Measurements from ENCODE around the gene NUDT3.

The NUDT3 gene

GRCh38 chr6:34236131-34236442, 156.4 kb downstream of the NUDT3 start:
- peaks cover 8% of the 10 kb centered on the region for H3K4me1 ChIP-seq (ENCODE audit: insufficient read depth, insufficient read length)
- no peaks in the 10 kb centered on the region for H3K27me3 ChIP-seq (ENCODE audit: insufficient read depth, insufficient read length)
- peaks cover 35% of the 10 kb centered on the region for H3K36me3 ChIP-seq (ENCODE audit: insufficient read depth, insufficient read length, low read length)
- DNase-seq (ENCODE audit: low read depth, low spot score) = no peak
- peak overlapping the region; percentile 91 for H3K4me3 ChIP-seq (ENCODE audit: insufficient read length, low read depth)
- H3K9me3 ChIP-seq (ENCODE audit: insufficient read depth, low read length) = no peaks in the 10 kb centered on the region
- TF ChIP-seq ZNF274 (IDR thresholded peaks at IDR 0.05; ENCODE audit: low read depth, low read length) = no peak
- no peak for TF ChIP-seq SUZ12 (IDR thresholded peaks at IDR 0.05; ENCODE audit: extremely low read depth, insufficient read depth, insufficient read length)
- TF ChIP-seq YY1 (IDR thresholded peaks at IDR 0.05; ENCODE audit: insufficient read depth, insufficient read length) = no peak
- peak overlapping the region; percentile 97 for H3K9ac ChIP-seq (ENCODE audit: insufficient read length, low read depth)

- Histone ChIP-seq H3K36me3 (ENCODE audit: insufficient read depth, insufficient read length, low read length) (peaks cover 30% of the 10 kb centered on the region), H3K9me3 (ENCODE audit: insufficient read depth, low read length) (no peaks in the 10 kb centered on the region), H3K9ac (ENCODE audit: insufficient read length, low read depth) (peak overlapping the region; percentile 97), H3K27me3 (ENCODE audit: insufficient read depth, insufficient read length) (no peaks in the 10 kb centered on the region), H3K4me1 (ENCODE audit: insufficient read depth, insufficient read length) (peaks cover 8% of the 10 kb centered on the region), H3K4me3 (ENCODE audit: insufficient read length, low read depth) (peak overlapping the region; percentile 91)
- DNase-seq (ENCODE audit: low read depth, low spot score) = no peak
- TF ChIP-seq SUZ12 (IDR thresholded peaks at IDR 0.05; ENCODE audit: extremely low read depth, insufficient read depth, insufficient read length) = no peak
- peak; percentile 18 for TF ChIP-seq YY1 (IDR thresholded peaks at IDR 0.05; ENCODE audit: insufficient read depth, insufficient read length)
These were observed 156.9 kb downstream of the NUDT3 start for GRCh38 chr6:34235307-34236130.

DNA sequence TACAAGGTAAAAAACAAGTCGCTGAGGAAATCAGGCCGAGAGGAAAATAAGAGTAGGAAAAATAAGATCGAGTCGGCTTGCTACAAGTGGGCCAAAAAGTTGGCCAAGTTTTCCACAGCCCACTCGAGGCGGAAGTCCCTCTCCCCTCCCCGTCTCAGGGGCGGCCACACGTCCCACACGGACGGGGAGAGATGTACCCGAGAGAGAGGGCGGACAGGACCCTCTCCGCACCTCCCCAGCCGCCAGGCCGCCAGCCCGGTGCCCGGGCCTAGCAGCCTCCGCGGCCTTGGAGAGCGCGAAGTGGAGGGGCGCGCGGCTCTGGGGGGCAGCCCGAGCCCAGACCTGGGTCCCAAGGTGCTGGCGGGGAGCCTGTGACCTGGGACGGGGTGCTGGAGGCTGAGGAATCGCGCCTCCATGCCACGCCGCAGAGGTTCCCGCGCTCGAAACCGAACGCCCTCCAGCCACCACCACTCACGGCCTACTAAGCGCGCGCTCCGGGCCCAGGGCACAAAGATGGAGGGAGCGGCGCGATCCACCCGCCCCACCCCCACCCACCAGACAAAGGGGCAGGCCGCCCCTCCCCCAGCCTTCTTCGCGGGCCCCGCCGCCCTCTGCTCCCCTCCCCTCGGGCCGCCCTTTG, 157.7 kb downstream of the NUDT3 start:
- H3K36me3 ChIP-seq (ENCODE audit: insufficient read depth, insufficient read length, low read length) = peaks cover 22% of the 10 kb centered on the region
- no peaks in the 10 kb centered on the region for H3K9me3 ChIP-seq (ENCODE audit: insufficient read depth, low read length)
- TF ChIP-seq ZNF274 (IDR thresholded peaks at IDR 0.05; ENCODE audit: low read depth, low read length) (no peak), YY1 (IDR thresholded peaks at IDR 0.05; ENCODE audit: insufficient read depth, insufficient read length) (no peak), SUZ12 (IDR thresholded peaks at IDR 0.05; ENCODE audit: extremely low read depth, insufficient read depth, insufficient read length) (no peak)
- no peaks in the 10 kb centered on the region for H3K27me3 ChIP-seq (ENCODE audit: insufficient read depth, insufficient read length)
- peak overlapping the region; percentile 65 for H3K4me3 ChIP-seq (ENCODE audit: insufficient read length, low read depth)
- H3K9ac ChIP-seq (ENCODE audit: insufficient read length, low read depth) = peak overlapping the region; percentile 94
- peaks cover 4% of the 10 kb centered on the region for H3K4me1 ChIP-seq (ENCODE audit: insufficient read depth, insufficient read length)
- DNase-seq (ENCODE audit: low read depth, low spot score) = no peak

DNA sequence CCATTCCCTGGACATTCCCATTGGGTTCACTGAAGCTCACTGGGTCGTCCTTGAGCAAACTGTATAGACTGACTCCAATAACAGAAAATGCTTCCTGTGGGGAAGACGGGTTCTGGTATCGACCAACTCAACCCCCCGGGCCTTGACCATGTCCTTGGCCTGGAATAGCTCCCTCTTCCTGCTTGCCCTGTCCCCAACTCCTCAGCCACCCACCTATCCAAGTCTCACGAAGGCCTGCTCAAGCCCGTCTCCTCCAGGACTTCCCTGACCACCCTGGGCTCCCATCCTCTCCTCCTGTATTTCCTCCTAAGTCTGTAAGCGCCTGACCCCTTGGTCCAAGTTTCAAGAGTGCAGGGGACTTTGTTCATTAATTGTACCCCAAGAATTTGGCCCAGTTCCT, 158.6 kb downstream of the NUDT3 start:
- Histone ChIP-seq H3K27me3 (ENCODE audit: insufficient read depth, insufficient read length) (no peaks in the 10 kb centered on the region), H3K4me1 (ENCODE audit: insufficient read depth, insufficient read length) (peaks cover 4% of the 10 kb centered on the region)

GRCh38 chr6:34232901-34233300, 159.6 kb downstream of the NUDT3 start:
- Histone ChIP-seq H3K4me1 (ENCODE audit: insufficient read depth, insufficient read length) (peaks cover 4% of the 10 kb centered on the region), H3K36me3 (ENCODE audit: insufficient read depth, insufficient read length, low read length) (peaks cover 5% of the 10 kb centered on the region), H3K27me3 (ENCODE audit: insufficient read depth, insufficient read length) (no peaks in the 10 kb centered on the region), H3K9me3 (ENCODE audit: insufficient read depth, low read length) (no peaks in the 10 kb centered on the region), H3K9ac (ENCODE audit: insufficient read length, low read depth) (no peak overlapping the region), H3K4me3 (ENCODE audit: insufficient read length, low read depth) (no peak overlapping the region)
- no peak for DNase-seq (ENCODE audit: low read depth, low spot score)
- TF ChIP-seq ZNF274 (IDR thresholded peaks at IDR 0.05; ENCODE audit: low read depth, low read length) (no peak), SUZ12 (IDR thresholded peaks at IDR 0.05; ENCODE audit: extremely low read depth, insufficient read depth, insufficient read length) (no peak), YY1 (IDR thresholded peaks at IDR 0.05; ENCODE audit: insufficient read depth, insufficient read length) (no peak)

More for the DNA sequence above, 158.6 kb downstream of the NUDT3 start:
- Histone ChIP-seq H3K4me3 (ENCODE audit: insufficient read length, low read depth) (peak overlapping the region; percentile 65), H3K36me3 (ENCODE audit: insufficient read depth, insufficient read length, low read length) (peaks cover 14% of the 10 kb centered on the region), H3K9ac (ENCODE audit: insufficient read length, low read depth) (peak overlapping the region; percentile 94), H3K9me3 (ENCODE audit: insufficient read depth, low read length) (no peaks in the 10 kb centered on the region)
- TF ChIP-seq ZNF274 (IDR thresholded peaks at IDR 0.05; ENCODE audit: low read depth, low read length) = no peak
- TF ChIP-seq YY1 (IDR thresholded peaks at IDR 0.05; ENCODE audit: insufficient read depth, insufficient read length) = no peak
- TF ChIP-seq SUZ12 (IDR thresholded peaks at IDR 0.05; ENCODE audit: extremely low read depth, insufficient read depth, insufficient read length) = no peak
- DNase-seq (ENCODE audit: low read depth, low spot score) = no peak

- H3K9me3 ChIP-seq (ENCODE audit: insufficient read depth, low read length) = no peaks in the 10 kb centered on the region
- no peaks in the 10 kb centered on the region for H3K27me3 ChIP-seq (ENCODE audit: insufficient read depth, insufficient read length)
- peaks cover 10% of the 10 kb centered on the region for H3K4me1 ChIP-seq (ENCODE audit: insufficient read depth, insufficient read length)
- no peak for TF ChIP-seq SUZ12 (IDR thresholded peaks at IDR 0.05; ENCODE audit: extremely low read depth, insufficient read depth, insufficient read length)
- H3K9ac ChIP-seq (ENCODE audit: insufficient read length, low read depth) = no peak overlapping the region
- H3K4me3 ChIP-seq (ENCODE audit: insufficient read length, low read depth) = no peak overlapping the region
- no peaks in the 10 kb centered on the region for H3K36me3 ChIP-seq (ENCODE audit: insufficient read depth, insufficient read length, low read length)
- DNase-seq (ENCODE audit: low read depth, low spot score) = no peak
These were observed 160.7 kb downstream of the NUDT3 start for GRCh38 chr6:34231566-34232336.
